Measurements from ENCODE around the gene PALM. TPM values are rescaled to one million over a fixed set of nuclear protein-coding genes. Genes with fewer than 3 reads are reported as not detected.

Gene PALM
- total and polyA plus RNA-seq, 9 of the 15 experiments (the other 6 are each of a cell fraction or from before 2014, with no cell fraction given) = 0.04 to 6.6 (median 1.7) TPM

DNA sequence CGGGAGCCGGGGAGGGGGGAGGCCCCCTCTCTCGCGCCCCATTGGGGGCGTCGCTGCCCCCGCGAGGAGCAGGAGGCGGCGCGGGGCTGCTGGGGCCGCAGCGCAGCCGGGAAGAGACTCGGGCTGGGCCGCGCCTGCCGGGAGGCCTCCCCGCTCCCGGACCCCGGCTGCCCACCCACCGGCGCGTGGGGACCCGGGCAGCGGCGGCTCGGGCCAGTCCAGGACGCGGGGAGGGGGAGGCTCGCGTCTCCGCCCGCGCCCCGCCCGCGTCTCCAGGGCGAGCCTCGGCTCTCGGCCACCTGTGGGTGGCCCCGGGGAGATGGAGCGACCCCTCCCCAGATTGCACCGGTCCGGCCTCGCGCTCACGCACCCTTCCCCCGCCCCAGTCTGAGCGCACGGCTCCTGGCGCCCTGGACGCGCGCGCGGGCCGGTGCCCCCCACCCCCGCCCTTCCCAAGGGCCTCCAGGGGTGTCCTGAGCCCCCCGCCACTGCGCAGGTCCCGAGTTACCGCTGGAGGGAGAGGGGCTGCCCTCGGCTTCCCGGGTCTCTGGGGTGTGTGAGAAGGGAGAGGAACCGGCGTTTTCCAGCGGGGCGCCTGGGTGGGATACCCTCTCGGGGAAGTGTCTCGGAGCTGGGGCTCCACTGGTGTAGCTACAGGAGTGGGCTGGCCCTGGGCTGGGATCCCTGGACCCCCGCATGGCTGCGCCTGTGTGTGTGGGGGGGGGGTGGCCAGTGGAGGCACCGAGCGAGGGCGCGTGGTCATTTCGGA, 645 bp downstream of the PALM start:
- FAIRE-seq (no peak), ATAC-seq (peak; percentile 16; the same call in 2 of the 3 replicates), DNase-seq (ENCODE audit: extremely low read depth in 1 of 4, low spot score in 3 of 4) (no peak)
- H4K20me1 ChIP-seq (replicated peaks; ENCODE audit: control insufficient read depth, insufficient read depth, low read length) = no peaks in the 10 kb centered on the region
- WGBS (ENCODE audit: insufficient coverage, low coverage, missing lambda C conversion rate) = 8% methylated on average over 16 of the region's 78 CpGs
- H3K27ac ChIP-seq (ENCODE audit: extremely low read depth, low read depth, low read length) = no peak overlapping the region
- peak overlapping the region; percentile 49; the same call in 1 of the 2 replicates for H3K4me2 ChIP-seq (ENCODE audit: insufficient read depth, low read length)
- no peaks in the 10 kb centered on the region for H3K9me1 ChIP-seq (ENCODE audit: control insufficient read depth, insufficient read depth, low read length)
- H3K4me1 ChIP-seq (replicated peaks in 1 of 2; ENCODE audit: control insufficient read depth in 2 of 2, insufficient read depth in 2 of 2, low read length in 2 of 2) = peaks cover 8 to 30% of the 10 kb centered on the region in 2 experiments; a peak in 4 of 5 replicates
- in situ Hi-C loops (cut with MboI) = no loop called here
- no TSS peak for BruUV-seq (replicated peaks)
- H3K27me3 ChIP-seq (ENCODE audit: control insufficient read depth in 2 of 2, insufficient read depth in 2 of 2, low read length in 2 of 2) = no peaks in the 10 kb centered on the region
- 0 out of 2 replicates have a peak, but pooled peaks cover 2% of the 10 kb centered on the region for H3K9me3 ChIP-seq (replicated peaks; ENCODE audit: control insufficient read depth, insufficient read depth, low read depth, low read length)
- ChIA-PET POLR2A (interaction anchor here (0.6 to 0.7 kb wide), 2 partner anchors 15 to 157 kb away, joined by 3 to 7 read pairs; no protein-coding TSS in a partner anchor), CTCF (ENCODE audit: low intra/inter-chr PET ratio) (interaction anchor here (0.6 kb wide), 1 partner anchor 10 kb away, joined by 3 read pairs; no protein-coding TSS in a partner anchor)
- peak overlapping the region; percentile 56 for H3K4me3 ChIP-seq
- intact Hi-C loops (cut with micrococcal nuclease) = no loop called here
- no peaks in the 10 kb centered on the region for H3K36me3 ChIP-seq (ENCODE audit: control insufficient read depth, insufficient read depth, low read length)
- peak overlapping the region; percentile 41 to 88; a peak in 3 of 4 replicates for H3K9ac ChIP-seq (ENCODE audit: insufficient read depth in 1 of 2, low read depth in 2 of 2, low read length in 2 of 2)
- no peak overlapping the region; the same call in 1 of the 2 replicates for H2AFZ ChIP-seq (ENCODE audit: low read depth, low read length)
- no peaks in the 10 kb centered on the region for H3K79me2 ChIP-seq (ENCODE audit: control insufficient read depth, insufficient read depth, low read length)
- TF ChIP-seq MAZ (CRISPR knock-in tag; conservative IDR thresholded peaks at IDR 0.05 in 1 of 2, IDR thresholded peaks at IDR 0.05 in 1 of 2) (peak in 1 of 2 experiments; percentile 52; a peak in 1 of 4 replicates), NONO (IDR thresholded peaks at IDR 0.05; ENCODE audit: low read depth in 2 of 2, low read length in 1 of 2) (0 out of 4 replicates have a peak, but pooled peaks of 1 of the 2 experiments have one; percentile 31), CXXC5 (CRISPR knock-in tag; IDR thresholded peaks at IDR 0.05) (peak; percentile 36; the same call in 1 of the 2 replicates), RBBP5 (IDR thresholded peaks at IDR 0.05; ENCODE audit: borderline replicate concordance, insufficient read depth, low read length, poor library complexity, severe bottlenecking) (peak; percentile 13), ZBTB33 (CRISPR knock-in tag; IDR thresholded peaks at IDR 0.05) (peak; percentile 21; the same call in 1 of the 2 replicates), SAFB (IDR thresholded peaks at IDR 0.05; ENCODE audit: borderline replicate concordance, low read depth, low read length) (no peak), CREB1 (IDR thresholded peaks at IDR 0.05) (no peak), CREB1 (CRISPR knock-in tag; IDR thresholded peaks at IDR 0.05) (no peak), NELFE (IDR thresholded peaks at IDR 0.05; ENCODE audit: insufficient read depth, insufficient read length) (no peak)
- TF ChIP-seq, protein P1, sequence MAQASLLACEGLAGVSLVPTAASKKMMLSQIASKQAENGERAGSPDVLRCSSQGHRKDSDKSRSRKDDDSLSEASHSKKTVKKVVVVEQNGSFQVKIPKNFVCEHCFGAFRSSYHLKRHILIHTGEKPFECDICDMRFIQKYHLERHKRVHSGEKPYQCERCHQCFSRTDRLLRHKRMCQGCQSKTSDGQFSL (CRISPR knock-in tag; IDR thresholded peaks at IDR 0.05) = peak; percentile 80
- TF ChIP-seq, protein P1 (tag; IDR thresholded peaks at IDR 0.05) = no peak
- TF ChIP-seq, protein P2, sequence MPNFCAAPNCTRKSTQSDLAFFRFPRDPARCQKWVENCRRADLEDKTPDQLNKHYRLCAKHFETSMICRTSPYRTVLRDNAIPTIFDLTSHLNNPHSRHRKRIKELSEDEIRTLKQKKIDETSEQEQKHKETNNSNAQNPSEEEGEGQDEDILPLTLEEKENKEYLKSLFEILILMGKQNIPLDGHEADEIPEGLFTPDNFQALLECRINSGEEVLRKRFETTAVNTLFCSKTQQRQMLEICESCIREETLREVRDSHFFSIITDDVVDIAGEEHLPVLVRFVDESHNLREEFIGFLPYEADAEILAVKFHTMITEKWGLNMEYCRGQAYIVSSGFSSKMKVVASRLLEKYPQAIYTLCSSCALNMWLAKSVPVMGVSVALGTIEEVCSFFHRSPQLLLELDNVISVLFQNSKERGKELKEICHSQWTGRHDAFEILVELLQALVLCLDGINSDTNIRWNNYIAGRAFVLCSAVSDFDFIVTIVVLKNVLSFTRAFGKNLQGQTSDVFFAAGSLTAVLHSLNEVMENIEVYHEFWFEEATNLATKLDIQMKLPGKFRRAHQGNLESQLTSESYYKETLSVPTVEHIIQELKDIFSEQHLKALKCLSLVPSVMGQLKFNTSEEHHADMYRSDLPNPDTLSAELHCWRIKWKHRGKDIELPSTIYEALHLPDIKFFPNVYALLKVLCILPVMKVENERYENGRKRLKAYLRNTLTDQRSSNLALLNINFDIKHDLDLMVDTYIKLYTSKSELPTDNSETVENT (CRISPR knock-in tag; IDR thresholded peaks at IDR 0.05) = 0 out of 2 replicates have a peak, but pooled peaks have one; percentile 11

Data from K562 (cell line).